GM19099 (cell line): ENCODE data around the gene CPM.

Experiments used
- POLR2A ChIP-seq: IDR thresholded peaks from 3 replicates; pipeline ENCODE4 v1.6.1; 2011; ENCODE audit warnings: low read depth; ENCODE audit not compliant: insufficient read length; ENCODE audit errors: extremely low read depth

Gene CPM

GRCh38 chr12:68807576-68808387 lies 125.2 kb downstream of the CPM start, which contains the start of gene MDM2:
Gene MDM2 (plus strand): TSS chr12:68808177. CDS start chr12:68808478, 301 bp downstream.
- peak; percentile 91 for TF ChIP-seq POLR2A

- TF ChIP-seq POLR2A = no peak
Observed at GRCh38 chr12:68806488-68807237, 126.3 kb downstream of the CPM start.

- TF ChIP-seq POLR2A = no peak
Observed at GRCh38 chr12:68805592-68806120, 127.3 kb downstream of the CPM start.

- no peak for TF ChIP-seq POLR2A
Observed at GRCh38 chr12:68804657-68805591, 128.0 kb downstream of the CPM start.

- TF ChIP-seq POLR2A = no peak
Observed at GRCh38 chr12:68803948-68804656, 128.9 kb downstream of the CPM start.
